Gastrocnemius medialis (tissue), 4 donors: ENCODE data around the gene NELFA.

Source experiments
- CTCF ChIP-seq, 5 experiments: fragments of 450-650 bp in 3 of 5; fragments of 200-600 bp in 2 of 5; sonication (generic) in 2 of 5; IDR thresholded peaks in 4 of 5; conservative IDR thresholded peaks in 1 of 5; 1 replicate in 4 of 5; 2 replicates in 1 of 5; pipeline ENCODE4 v1.5.1; 2016 to 2019; ENCODE audit warnings: antibody characterized with exemption in 5 of 5, mild to moderate bottlenecking in 3 of 5, moderate library complexity in 3 of 5
- POLR2A ChIP-seq, 2 donors: fragments of 450-650 bp; IDR thresholded peaks; one replicate each; pipeline ENCODE4 v1.6.1; 2017; ENCODE audit warnings: antibody characterized with exemption in 2 of 2, mild to moderate bottlenecking in 2 of 2, moderate library complexity in 2 of 2

- no peak for TF ChIP-seq CTCF (IDR thresholded peaks at IDR 0.05 in 4 of 5, conservative IDR thresholded peaks at IDR 0.05 in 1 of 5)
- TF ChIP-seq POLR2A (IDR thresholded peaks at IDR 0.05), result no peak
Measured at GRCh38 chr4:1971456-1972200, 37.1 kb downstream of the NELFA start.
